A549 treated with RU486 at 1 μM for 4 hours (cell line): ENCODE data around the gene POU2AF2. TPM values are rescaled to one million over a fixed set of nuclear protein-coding genes. Genes with fewer than 3 reads are reported as not detected.

Experiments
- total RNA-seq: library from RNA; stranded (reverse); fragments of 200-300 nt; extraction: Qiagen RNA extraction; gene quantifications from 5 replicates; pipeline ENCODE4 v1.2.3, GENCODE V29; 2022; ENCODE audit warnings: low read depth

Gene POU2AF2
- total RNA-seq = not detected in 5 replicates

GRCh38 chr11:111245425-111245824 is at the start of gene POU2AF2:
TSS of gene POU2AF2 (plus strand) at chr11:111245725. CDS start at chr11:111245854, 129 bp downstream.

GRCh38 chr11:111298413-111299100 is 53.0 kb downstream of the POU2AF2 start, which contains the start of gene POU2AF3:
TSS of gene POU2AF3 (plus strand) at chr11:111298546. CDS start at chr11:111298582, 36 bp downstream.

Other genes with a start within 250 kb of the POU2AF2 start
- 0.53 to 0.93 TPM (median 0.77 TPM) in 5 replicates for gene POU2AF3, start 52.8 kb downstream of the POU2AF2 start, total RNA-seq
- not detected in 5 replicates for gene POU2AF1, start 133.6 kb downstream of the POU2AF2 start, total RNA-seq